Mammary epithelial cell (primary cell): ENCODE data around the gene DENND1A.

Experiments used
- EZH2 ChIP-seq: IDR thresholded peaks from 2 replicates; pipeline ENCODE4 v1.6.1; 2012; ENCODE audit warnings: low read length, inconsistent platforms, borderline replicate concordance
- TF ChIP-seq, protein P1 (sequence below), 2 donors: IDR thresholded peaks in 1 of 2; conservative IDR thresholded peaks in 1 of 2; 2 replicates each; pipeline ENCODE4 v1.5.1; 2011 to 2012; ENCODE audit warnings: inconsistent platforms in 2 of 2, low read length in 2 of 2, mild to moderate bottlenecking in 2 of 2, control low read depth in 1 of 2, low read depth in 1 of 2; ENCODE audit not compliant: insufficient read depth in 1 of 2; ENCODE audit errors: extremely low read depth in 1 of 2

DNA sequence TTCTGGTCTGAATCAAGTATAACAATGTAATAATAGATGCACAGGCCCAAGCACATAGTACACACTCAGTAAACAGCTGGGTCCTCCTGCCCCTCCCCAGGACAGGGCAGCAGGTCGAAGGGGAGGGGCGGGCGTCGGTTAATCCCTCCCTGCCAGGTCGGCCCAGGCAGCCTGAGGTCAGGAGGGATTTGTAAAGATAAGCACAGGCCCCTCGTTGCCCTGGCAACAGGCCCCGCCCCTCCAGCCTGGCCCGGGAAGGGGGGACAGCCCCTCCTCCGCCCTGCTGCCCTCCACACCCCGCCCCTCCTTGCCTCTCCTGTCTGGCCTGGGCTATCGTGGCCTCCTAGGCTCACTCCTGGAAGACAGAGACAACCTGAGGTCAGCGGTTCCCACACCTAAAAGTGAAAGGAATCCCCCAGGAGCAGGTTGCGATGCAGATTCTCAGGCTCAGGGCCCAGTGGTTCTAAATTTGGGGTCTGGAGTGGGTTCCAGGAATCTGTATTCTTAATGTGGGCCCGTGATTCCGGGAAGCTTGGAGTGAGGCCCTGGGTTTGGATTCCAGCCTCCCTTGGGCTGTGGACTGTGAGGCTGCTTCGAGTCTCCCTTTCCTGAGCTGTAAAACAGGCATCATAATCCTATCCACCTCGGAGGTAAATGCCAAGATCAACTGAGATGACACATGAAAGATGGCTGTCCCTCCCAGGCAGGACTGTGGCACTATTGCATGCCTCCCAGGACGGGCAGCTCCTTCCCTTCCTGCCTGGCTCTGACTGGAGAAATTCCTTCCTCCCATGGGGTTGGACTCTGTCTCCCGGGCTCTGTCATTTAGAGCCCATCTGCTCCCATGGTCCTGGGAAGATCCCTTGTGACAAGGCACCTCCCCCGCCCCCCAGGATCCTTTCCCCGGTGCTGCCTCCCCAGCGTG lies 569.5 kb downstream of the DENND1A start:
- TF ChIP-seq, protein P1, sequence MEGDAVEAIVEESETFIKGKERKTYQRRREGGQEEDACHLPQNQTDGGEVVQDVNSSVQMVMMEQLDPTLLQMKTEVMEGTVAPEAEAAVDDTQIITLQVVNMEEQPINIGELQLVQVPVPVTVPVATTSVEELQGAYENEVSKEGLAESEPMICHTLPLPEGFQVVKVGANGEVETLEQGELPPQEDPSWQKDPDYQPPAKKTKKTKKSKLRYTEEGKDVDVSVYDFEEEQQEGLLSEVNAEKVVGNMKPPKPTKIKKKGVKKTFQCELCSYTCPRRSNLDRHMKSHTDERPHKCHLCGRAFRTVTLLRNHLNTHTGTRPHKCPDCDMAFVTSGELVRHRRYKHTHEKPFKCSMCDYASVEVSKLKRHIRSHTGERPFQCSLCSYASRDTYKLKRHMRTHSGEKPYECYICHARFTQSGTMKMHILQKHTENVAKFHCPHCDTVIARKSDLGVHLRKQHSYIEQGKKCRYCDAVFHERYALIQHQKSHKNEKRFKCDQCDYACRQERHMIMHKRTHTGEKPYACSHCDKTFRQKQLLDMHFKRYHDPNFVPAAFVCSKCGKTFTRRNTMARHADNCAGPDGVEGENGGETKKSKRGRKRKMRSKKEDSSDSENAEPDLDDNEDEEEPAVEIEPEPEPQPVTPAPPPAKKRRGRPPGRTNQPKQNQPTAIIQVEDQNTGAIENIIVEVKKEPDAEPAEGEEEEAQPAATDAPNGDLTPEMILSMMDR (conservative IDR thresholded peaks at IDR 0.05 in 1 of 2, IDR thresholded peaks at IDR 0.05 in 1 of 2; ENCODE audit: extremely low read depth in 1 of 2, insufficient read depth in 1 of 2, low read depth in 1 of 2, low read length in 2 of 2) = no peak
- TF ChIP-seq EZH2 = no peak
